Colonic mucosa (tissue), 4 donors: ENCODE measurements around the gene DLL4. TPM values are rescaled to one million over a fixed set of nuclear protein-coding genes. Genes with fewer than 3 reads are reported as not detected.

Experiments used
- DNase-seq: peaks from one replicate; pipeline ENCODE4 v3.0.0-alpha.2; 2020
- H3K27ac ChIP-seq: fragments of 200-600 bp; one replicate; pipeline ENCODE4 v1.8.0; 2021
- H3K27me3 ChIP-seq: fragments of 200-600 bp; one replicate; pipeline ENCODE4 v1.8.0; 2021
- H3K36me3 ChIP-seq: fragments of 200-600 bp; one replicate; pipeline ENCODE4 v1.8.0; 2021
- H3K4me1 ChIP-seq: fragments of 200-600 bp; one replicate; pipeline ENCODE4 v1.8.0; 2021; ENCODE audit warnings: mild to moderate bottlenecking
- H3K4me3 ChIP-seq: fragments of 200-600 bp; one replicate; pipeline ENCODE4 v1.8.0; 2021
- H3K9ac ChIP-seq, 2 donors: one replicate each; pipeline ENCODE4 v1.7.0; 2013; ENCODE audit warnings: control low read depth in 2 of 2, low read depth in 2 of 2, low read length in 2 of 2
- H3K9me3 ChIP-seq: fragments of 200-600 bp; one replicate; pipeline ENCODE4 v1.8.0; 2021
- intact Hi-C: fragments of 100-400 bp; cut with DNase I; formaldehyde crosslinking; loops from one replicate; pipeline ENCODE4 v1.14.1; 2022
- total RNA-seq, 2 donors: library from RNA; stranded (reverse); fragmentation: NEBNext Ultra II Directional in 1 of 2; extraction: Animal tissue kit (Norgen Biotek cat#: 25700) in 1 of 2; gene quantifications; one replicate each; pipeline ENCODE4 v1.2.1, GENCODE V29; 2021
- TF ChIP-seq, protein P1 (sequence below): fragments of 200-600 bp; IDR thresholded peaks from one replicate; pipeline ENCODE4 v1.8.0; 2022; ENCODE audit warnings: antibody characterized with exemption, mild to moderate bottlenecking
- donor health status: healthy.
- donor health status: DM: no; HTN: no; CAD: no.
- donor health status: DM: no; HTN: no; CAD: no.

Gene DLL4
- total RNA-seq, 2 donors from 2014 or later = 18.5 to 21.6 TPM

DNA sequence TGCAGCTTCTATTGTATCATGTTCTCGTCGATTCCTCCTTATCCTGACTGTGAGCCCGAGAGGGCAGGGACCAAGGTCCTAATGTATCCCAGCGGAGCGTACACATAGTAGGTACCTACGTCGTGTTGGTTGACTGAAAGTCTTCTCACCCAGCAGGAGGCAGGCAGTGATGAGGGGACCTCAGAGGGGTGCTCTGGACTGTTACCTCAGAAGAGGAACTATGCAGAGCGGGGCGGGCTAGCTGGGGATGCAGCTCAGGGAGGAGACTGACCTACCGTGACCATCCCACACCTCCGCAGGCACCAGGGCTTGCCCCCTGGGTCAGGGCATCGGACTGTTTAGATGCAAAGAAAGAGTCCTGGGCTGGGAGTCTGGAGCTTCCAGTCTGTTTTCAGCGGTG is 35.5 kb downstream of the DLL4 start:
- Histone ChIP-seq H3K27me3 (no peaks in the 10 kb centered on the region), H3K27ac (no peak overlapping the region), H3K4me1 (peaks cover 6% of the 10 kb centered on the region), H3K9ac (no peak overlapping the region), H3K4me3 (no peak overlapping the region), H3K9me3 (no peaks in the 10 kb centered on the region), H3K36me3 (no peaks in the 10 kb centered on the region)
- intact Hi-C loops = no loop called here
- TF ChIP-seq, protein P1, sequence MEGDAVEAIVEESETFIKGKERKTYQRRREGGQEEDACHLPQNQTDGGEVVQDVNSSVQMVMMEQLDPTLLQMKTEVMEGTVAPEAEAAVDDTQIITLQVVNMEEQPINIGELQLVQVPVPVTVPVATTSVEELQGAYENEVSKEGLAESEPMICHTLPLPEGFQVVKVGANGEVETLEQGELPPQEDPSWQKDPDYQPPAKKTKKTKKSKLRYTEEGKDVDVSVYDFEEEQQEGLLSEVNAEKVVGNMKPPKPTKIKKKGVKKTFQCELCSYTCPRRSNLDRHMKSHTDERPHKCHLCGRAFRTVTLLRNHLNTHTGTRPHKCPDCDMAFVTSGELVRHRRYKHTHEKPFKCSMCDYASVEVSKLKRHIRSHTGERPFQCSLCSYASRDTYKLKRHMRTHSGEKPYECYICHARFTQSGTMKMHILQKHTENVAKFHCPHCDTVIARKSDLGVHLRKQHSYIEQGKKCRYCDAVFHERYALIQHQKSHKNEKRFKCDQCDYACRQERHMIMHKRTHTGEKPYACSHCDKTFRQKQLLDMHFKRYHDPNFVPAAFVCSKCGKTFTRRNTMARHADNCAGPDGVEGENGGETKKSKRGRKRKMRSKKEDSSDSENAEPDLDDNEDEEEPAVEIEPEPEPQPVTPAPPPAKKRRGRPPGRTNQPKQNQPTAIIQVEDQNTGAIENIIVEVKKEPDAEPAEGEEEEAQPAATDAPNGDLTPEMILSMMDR = no peak
- no peak for DNase-seq

- TF ChIP-seq, protein P1 = no peak
- intact Hi-C loops = no loop called here
- H3K9ac ChIP-seq = no peak overlapping the region
These were observed 39.3 kb downstream of the DLL4 start for GRCh38 chr15:40968290-40969085.

GRCh38 chr15:40969363-40969762 is 40.2 kb downstream of the DLL4 start:
- intact Hi-C loops = no loop called here
- Histone ChIP-seq H3K4me1 (no peaks in the 10 kb centered on the region), H3K9me3 (no peaks in the 10 kb centered on the region), H3K4me3 (no peak overlapping the region), H3K27me3 (no peaks in the 10 kb centered on the region), H3K27ac (no peak overlapping the region), H3K9ac (no peak overlapping the region), H3K36me3 (no peaks in the 10 kb centered on the region)
- no peak for DNase-seq
- TF ChIP-seq, protein P1 = no peak

More at GRCh38 chr15:40968290-40969085, 39.3 kb downstream of the DLL4 start:
- Histone ChIP-seq H3K36me3 (no peaks in the 10 kb centered on the region), H3K4me3 (no peak overlapping the region), H3K9me3 (no peaks in the 10 kb centered on the region), H3K27me3 (no peaks in the 10 kb centered on the region), H3K27ac (no peak overlapping the region), H3K4me1 (no peaks in the 10 kb centered on the region)
- no peak for DNase-seq

GRCh38 chr15:40974879-40975278 is 45.7 kb downstream of the DLL4 start:
- Histone ChIP-seq H3K27me3 (no peaks in the 10 kb centered on the region), H3K27ac (no peak overlapping the region)
- intact Hi-C loops = no loop called here

DNA sequence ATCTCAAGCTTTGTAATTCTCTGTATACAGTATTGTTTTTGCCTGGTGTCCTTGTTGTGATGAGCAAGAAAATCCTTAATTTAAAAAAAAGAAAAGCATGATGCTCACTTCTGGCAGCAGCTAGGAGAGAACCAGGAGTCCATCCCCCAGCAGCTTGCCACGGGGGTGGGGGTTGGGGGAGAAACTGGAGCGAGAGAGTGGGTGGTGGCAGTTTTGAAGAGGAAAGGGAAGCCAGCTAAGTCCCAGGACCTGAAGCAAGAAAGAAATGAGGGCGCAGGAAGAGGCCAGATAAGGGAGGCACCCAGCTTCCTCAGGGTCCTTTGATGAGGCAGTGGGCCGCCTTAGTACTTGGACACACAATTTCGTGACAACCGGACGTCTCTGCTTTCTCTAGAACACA is 47.7 kb downstream of the DLL4 start:
- DNase-seq = no peak
- no peak overlapping the region for H3K27ac ChIP-seq
- no peaks in the 10 kb centered on the region for H3K27me3 ChIP-seq
- H3K9ac ChIP-seq = no peak overlapping the region
- H3K9me3 ChIP-seq = no peaks in the 10 kb centered on the region
- no peak overlapping the region for H3K4me3 ChIP-seq
- no peaks in the 10 kb centered on the region for H3K4me1 ChIP-seq
- intact Hi-C loops = no loop called here
- TF ChIP-seq, protein P1 = no peak
- H3K36me3 ChIP-seq = peaks cover 3% of the 10 kb centered on the region

More at GRCh38 chr15:40974879-40975278, 45.7 kb downstream of the DLL4 start:
- no peaks in the 10 kb centered on the region for H3K9me3 ChIP-seq
- no peak overlapping the region for H3K9ac ChIP-seq
- no peak for DNase-seq
- no peak overlapping the region for H3K4me3 ChIP-seq
- TF ChIP-seq, protein P1 = no peak
- H3K4me1 ChIP-seq = no peaks in the 10 kb centered on the region
- H3K36me3 ChIP-seq = peaks cover 3% of the 10 kb centered on the region
